Liver (tissue), 9 donors: Measurements from ENCODE around the gene IP6K1. TPM values are rescaled to one million over a fixed set of nuclear protein-coding genes. Genes with fewer than 3 reads are reported as not detected.

Experiments used
- DNase-seq: peaks from one replicate; pipeline ENCODE4 v3.0.0-alpha.2; 2017; ENCODE audit warnings: low spot score
- H3K27ac ChIP-seq, 2 donors: one replicate each; pipeline ENCODE4 v1.7.0; 2013; ENCODE audit warnings: inconsistent platforms in 2 of 2, low read length in 2 of 2, control low read depth in 1 of 2, low read depth in 1 of 2, mild to moderate bottlenecking in 1 of 2
- H3K27me3 ChIP-seq, 4 donors: one replicate each; pipeline versions ENCODE4 v1.6.1 to v1.7.0; 2013; ENCODE audit warnings: low read length in 3 of 4, inconsistent platforms in 1 of 4, mild to moderate bottlenecking in 1 of 4, moderate library complexity in 1 of 4; ENCODE audit not compliant: control insufficient read depth in 4 of 4, insufficient read depth in 4 of 4
- H3K36me3 ChIP-seq, 4 donors: one replicate each; pipeline versions ENCODE4 v1.6.1 to v1.7.0; 2013; ENCODE audit warnings: low read length in 3 of 4, mild to moderate bottlenecking in 3 of 4, low read depth in 1 of 4, moderate library complexity in 1 of 4; ENCODE audit not compliant: control insufficient read depth in 4 of 4, insufficient read depth in 3 of 4
- H3K4me1 ChIP-seq, 4 donors: one replicate each; pipeline versions ENCODE4 v1.6.1 to v1.7.0; 2013; ENCODE audit warnings: low read length in 3 of 4, mild to moderate bottlenecking in 3 of 4, moderate library complexity in 1 of 4; ENCODE audit not compliant: control insufficient read depth in 4 of 4, insufficient read depth in 4 of 4
- H3K4me3 ChIP-seq, 3 donors: one replicate each; pipeline versions ENCODE4 v1.6.1 to v1.7.0; 2013; ENCODE audit warnings: low read length in 3 of 3, control low read depth in 1 of 3, low read depth in 1 of 3, mild to moderate bottlenecking in 1 of 3
- H3K9ac ChIP-seq, 2 donors: one replicate each; pipeline ENCODE4 v1.7.0; 2013; ENCODE audit warnings: low read length in 2 of 2, mild to moderate bottlenecking in 2 of 2, moderate library complexity in 2 of 2, control low read depth in 1 of 2, low read depth in 1 of 2
- H3K9me3 ChIP-seq, 4 donors: one replicate each; pipeline versions ENCODE4 v1.6.1 to v1.7.0; 2013; ENCODE audit warnings: low read length in 3 of 4; ENCODE audit not compliant: control insufficient read depth in 4 of 4
- EGR1 ChIP-seq, 2 donors: IDR thresholded peaks; 2 replicates each; pipeline ENCODE4 v1.6.1; 2016 to 2018; ENCODE audit warnings: antibody characterized with exemption in 2 of 2, low read depth in 2 of 2
- FOXA1 ChIP-seq: IDR thresholded peaks from 2 replicates; pipeline ENCODE4 v1.6.1; 2016; ENCODE audit warnings: antibody characterized with exemption
- FOXA2 ChIP-seq: IDR thresholded peaks from 2 replicates; pipeline ENCODE4 v1.6.1; 2016; ENCODE audit warnings: antibody characterized with exemption
- GABPA ChIP-seq, 2 donors: IDR thresholded peaks in 1 of 2; conservative IDR thresholded peaks in 1 of 2; 2 replicates each; pipeline ENCODE4 v1.6.1; 2016; ENCODE audit warnings: antibody characterized with exemption in 2 of 2, mild to moderate bottlenecking in 1 of 2, moderate library complexity in 1 of 2
- HNF4A ChIP-seq, 2 donors: conservative IDR thresholded peaks; 2 replicates each; pipeline ENCODE4 v1.6.1; 2016; ENCODE audit warnings: antibody characterized with exemption in 2 of 2, mild to moderate bottlenecking in 2 of 2
- HNF4G ChIP-seq: IDR thresholded peaks from 2 replicates; pipeline ENCODE4 v1.6.1; 2016; ENCODE audit warnings: antibody characterized with exemption
- JUND ChIP-seq, 2 donors: IDR thresholded peaks; 2 replicates each; pipeline ENCODE4 v1.6.1; 2016; ENCODE audit warnings: antibody characterized with exemption in 2 of 2
- NR2F2 ChIP-seq: IDR thresholded peaks from 2 replicates; pipeline ENCODE4 v1.6.1; 2016; ENCODE audit warnings: antibody characterized with exemption
- RAD21 ChIP-seq, 2 donors: IDR thresholded peaks; 2 replicates each; pipeline ENCODE4 v1.6.1; 2016; ENCODE audit warnings: antibody characterized with exemption in 2 of 2, mild to moderate bottlenecking in 2 of 2
- RXRA ChIP-seq, 2 donors: IDR thresholded peaks; 2 replicates each; pipeline ENCODE4 v1.6.1; 2017 to 2018; ENCODE audit warnings: antibody characterized with exemption in 2 of 2, mild to moderate bottlenecking in 1 of 2
- TAF1 ChIP-seq: conservative IDR thresholded peaks from 2 replicates; pipeline ENCODE4 v1.6.1; 2016; ENCODE audit warnings: antibody characterized with exemption, mild to moderate bottlenecking
- YY1 ChIP-seq: IDR thresholded peaks from 2 replicates; pipeline ENCODE4 v1.6.1; 2016; ENCODE audit warnings: antibody characterized with exemption, mild to moderate bottlenecking
- WGBS: extraction: QIAGEN DNeasy Blood & Tissue Kit; methylation state at CpG from one replicate; pipeline ENCODE4 v1.1.7; 2013; 5-methylcytosine and 5-hydroxymethylcytosine counted together
- polyA plus RNA-seq, 2 donors: library from polyadenylated mRNA; stranded (reverse) in 1 of 2; unstranded in 1 of 2; fragments of 200-250 nt in 1 of 2; fragments of >200 nt in 1 of 2; fragmentation: Nextera tagmentation in 1 of 2; extraction: Ambion mirVana in 1 of 2; gene quantifications; one replicate each; pipeline versions ENCODE4 v1.2.1 to v1.2.3, GENCODE V29; 2013 to 2015
- total RNA-seq, 2 donors: library from RNA; depleted of rRNA; stranded (reverse); fragments of >200 nt; gene quantifications; one replicate each; pipeline ENCODE4 v1.2.3, GENCODE V29; 2014
- TF ChIP-seq, protein P1 (sequence below): IDR thresholded peaks from 2 replicates; pipeline ENCODE4 v1.6.1; 2016; ENCODE audit warnings: antibody characterized with exemption
- TF ChIP-seq, protein P2 (sequence below): IDR thresholded peaks from 2 replicates; pipeline ENCODE4 v1.6.1; 2016; ENCODE audit warnings: antibody characterized with exemption, mild to moderate bottlenecking
- TF ChIP-seq, protein P3 (sequence below): IDR thresholded peaks from 2 replicates; pipeline ENCODE4 v1.6.1; 2016; ENCODE audit warnings: antibody characterized with exemption
- TF ChIP-seq, protein P4 (sequence below): fragments of 150-350 bp; IDR thresholded peaks from 2 replicates; pipeline ENCODE4 v1.5.1; 2017; ENCODE audit warnings: improper control_type of control experiment, low read depth, low read length; ENCODE audit not compliant: missing input control
- TF ChIP-seq, protein P5 (sequence below): IDR thresholded peaks from 2 replicates; pipeline ENCODE4 v1.6.1; 2016; ENCODE audit warnings: antibody characterized with exemption
- donor health status: healthy.
- donor health status: healthy.
- donor health status: healthy.
- donor health status: healthy.
- donor health status: healthy.

Gene IP6K1
- total and polyA plus RNA-seq, 4 donors = 6.6 to 32.3 (median 18.1) TPM

DNA sequence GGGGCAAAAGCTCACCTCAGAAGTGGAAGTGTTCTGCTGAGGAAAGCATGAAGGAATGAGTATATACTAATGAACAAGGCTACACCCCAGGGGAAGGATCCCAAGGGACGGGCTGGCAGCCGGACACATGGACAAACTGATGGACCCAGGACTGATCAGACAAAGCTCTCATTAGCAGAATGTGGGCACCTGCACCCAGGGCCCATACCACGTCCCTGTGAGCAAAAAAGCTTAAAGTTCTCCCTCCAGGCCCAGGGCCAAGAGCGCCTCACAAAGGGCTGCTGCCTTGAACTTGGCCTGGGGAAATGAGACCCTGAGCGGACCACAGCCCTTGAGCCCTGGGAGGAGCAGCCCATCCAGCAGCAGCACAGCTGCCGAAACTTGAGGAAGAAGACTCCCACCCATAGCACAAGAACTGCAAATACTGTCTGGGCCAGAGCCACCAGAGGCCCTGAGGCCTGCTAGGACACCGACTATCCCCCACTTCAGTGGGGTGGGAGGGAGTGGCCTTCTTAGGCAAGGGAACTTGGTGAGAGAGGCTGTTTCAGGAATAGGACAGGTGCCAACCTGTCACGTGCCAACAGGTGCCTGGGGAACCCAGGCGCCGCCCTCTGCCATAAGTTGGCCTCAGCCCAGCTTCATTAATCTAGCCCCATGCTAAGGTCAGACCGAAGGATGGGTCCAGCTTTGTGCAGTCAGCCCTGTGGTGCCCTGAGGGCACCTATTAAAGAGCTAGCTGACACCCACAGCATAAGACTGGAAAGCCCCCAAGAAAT, 60.2 kb downstream of the IP6K1 start:
- peaks cover 6 to 41% (median 32%) of the 10 kb centered on the region in 4 donors for H3K4me1 ChIP-seq
- H3K9me3 ChIP-seq = no peaks in the 10 kb centered on the region
- H3K27me3 ChIP-seq = no peaks in the 10 kb centered on the region
- no peak overlapping the region for H3K4me3 ChIP-seq
- H3K9ac ChIP-seq = no peak overlapping the region
- no peak for DNase-seq
- no peak overlapping the region for H3K27ac ChIP-seq
- H3K36me3 ChIP-seq = peaks cover 6 to 25% (median 10%) of the 10 kb centered on the region in 4 donors
- TF ChIP-seq HNF4A (conservative IDR thresholded peaks at IDR 0.05) (no peak), RAD21 (IDR thresholded peaks at IDR 0.05) (no peak), FOXA1 (no peak), GABPA (IDR thresholded peaks at IDR 0.05 in 1 of 2, conservative IDR thresholded peaks at IDR 0.05 in 1 of 2) (no peak), FOXA2 (no peak), YY1 (no peak), HNF4G (no peak), TAF1 (no peak), JUND (IDR thresholded peaks at IDR 0.05) (no peak), NR2F2 (no peak), RXRA (IDR thresholded peaks at IDR 0.05) (no peak), EGR1 (IDR thresholded peaks at IDR 0.05; ENCODE audit: low read depth in 2 of 2) (no peak)
- TF ChIP-seq, protein P1, sequence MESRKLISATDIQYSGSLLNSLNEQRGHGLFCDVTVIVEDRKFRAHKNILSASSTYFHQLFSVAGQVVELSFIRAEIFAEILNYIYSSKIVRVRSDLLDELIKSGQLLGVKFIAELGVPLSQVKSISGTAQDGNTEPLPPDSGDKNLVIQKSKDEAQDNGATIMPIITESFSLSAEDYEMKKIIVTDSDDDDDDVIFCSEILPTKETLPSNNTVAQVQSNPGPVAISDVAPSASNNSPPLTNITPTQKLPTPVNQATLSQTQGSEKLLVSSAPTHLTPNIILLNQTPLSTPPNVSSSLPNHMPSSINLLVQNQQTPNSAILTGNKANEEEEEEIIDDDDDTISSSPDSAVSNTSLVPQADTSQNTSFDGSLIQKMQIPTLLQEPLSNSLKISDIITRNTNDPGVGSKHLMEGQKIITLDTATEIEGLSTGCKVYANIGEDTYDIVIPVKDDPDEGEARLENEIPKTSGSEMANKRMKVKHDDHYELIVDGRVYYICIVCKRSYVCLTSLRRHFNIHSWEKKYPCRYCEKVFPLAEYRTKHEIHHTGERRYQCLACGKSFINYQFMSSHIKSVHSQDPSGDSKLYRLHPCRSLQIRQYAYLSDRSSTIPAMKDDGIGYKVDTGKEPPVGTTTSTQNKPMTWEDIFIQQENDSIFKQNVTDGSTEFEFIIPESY = no peak
- TF ChIP-seq, protein P2, sequence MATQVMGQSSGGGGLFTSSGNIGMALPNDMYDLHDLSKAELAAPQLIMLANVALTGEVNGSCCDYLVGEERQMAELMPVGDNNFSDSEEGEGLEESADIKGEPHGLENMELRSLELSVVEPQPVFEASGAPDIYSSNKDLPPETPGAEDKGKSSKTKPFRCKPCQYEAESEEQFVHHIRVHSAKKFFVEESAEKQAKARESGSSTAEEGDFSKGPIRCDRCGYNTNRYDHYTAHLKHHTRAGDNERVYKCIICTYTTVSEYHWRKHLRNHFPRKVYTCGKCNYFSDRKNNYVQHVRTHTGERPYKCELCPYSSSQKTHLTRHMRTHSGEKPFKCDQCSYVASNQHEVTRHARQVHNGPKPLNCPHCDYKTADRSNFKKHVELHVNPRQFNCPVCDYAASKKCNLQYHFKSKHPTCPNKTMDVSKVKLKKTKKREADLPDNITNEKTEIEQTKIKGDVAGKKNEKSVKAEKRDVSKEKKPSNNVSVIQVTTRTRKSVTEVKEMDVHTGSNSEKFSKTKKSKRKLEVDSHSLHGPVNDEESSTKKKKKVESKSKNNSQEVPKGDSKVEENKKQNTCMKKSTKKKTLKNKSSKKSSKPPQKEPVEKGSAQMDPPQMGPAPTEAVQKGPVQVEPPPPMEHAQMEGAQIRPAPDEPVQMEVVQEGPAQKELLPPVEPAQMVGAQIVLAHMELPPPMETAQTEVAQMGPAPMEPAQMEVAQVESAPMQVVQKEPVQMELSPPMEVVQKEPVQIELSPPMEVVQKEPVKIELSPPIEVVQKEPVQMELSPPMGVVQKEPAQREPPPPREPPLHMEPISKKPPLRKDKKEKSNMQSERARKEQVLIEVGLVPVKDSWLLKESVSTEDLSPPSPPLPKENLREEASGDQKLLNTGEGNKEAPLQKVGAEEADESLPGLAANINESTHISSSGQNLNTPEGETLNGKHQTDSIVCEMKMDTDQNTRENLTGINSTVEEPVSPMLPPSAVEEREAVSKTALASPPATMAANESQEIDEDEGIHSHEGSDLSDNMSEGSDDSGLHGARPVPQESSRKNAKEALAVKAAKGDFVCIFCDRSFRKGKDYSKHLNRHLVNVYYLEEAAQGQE = no peak
- TF ChIP-seq, protein P3, sequence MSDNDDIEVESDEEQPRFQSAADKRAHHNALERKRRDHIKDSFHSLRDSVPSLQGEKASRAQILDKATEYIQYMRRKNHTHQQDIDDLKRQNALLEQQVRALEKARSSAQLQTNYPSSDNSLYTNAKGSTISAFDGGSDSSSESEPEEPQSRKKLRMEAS = no peak
- TF ChIP-seq, protein P4, sequence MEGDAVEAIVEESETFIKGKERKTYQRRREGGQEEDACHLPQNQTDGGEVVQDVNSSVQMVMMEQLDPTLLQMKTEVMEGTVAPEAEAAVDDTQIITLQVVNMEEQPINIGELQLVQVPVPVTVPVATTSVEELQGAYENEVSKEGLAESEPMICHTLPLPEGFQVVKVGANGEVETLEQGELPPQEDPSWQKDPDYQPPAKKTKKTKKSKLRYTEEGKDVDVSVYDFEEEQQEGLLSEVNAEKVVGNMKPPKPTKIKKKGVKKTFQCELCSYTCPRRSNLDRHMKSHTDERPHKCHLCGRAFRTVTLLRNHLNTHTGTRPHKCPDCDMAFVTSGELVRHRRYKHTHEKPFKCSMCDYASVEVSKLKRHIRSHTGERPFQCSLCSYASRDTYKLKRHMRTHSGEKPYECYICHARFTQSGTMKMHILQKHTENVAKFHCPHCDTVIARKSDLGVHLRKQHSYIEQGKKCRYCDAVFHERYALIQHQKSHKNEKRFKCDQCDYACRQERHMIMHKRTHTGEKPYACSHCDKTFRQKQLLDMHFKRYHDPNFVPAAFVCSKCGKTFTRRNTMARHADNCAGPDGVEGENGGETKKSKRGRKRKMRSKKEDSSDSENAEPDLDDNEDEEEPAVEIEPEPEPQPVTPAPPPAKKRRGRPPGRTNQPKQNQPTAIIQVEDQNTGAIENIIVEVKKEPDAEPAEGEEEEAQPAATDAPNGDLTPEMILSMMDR = no peak
- TF ChIP-seq, protein P5, sequence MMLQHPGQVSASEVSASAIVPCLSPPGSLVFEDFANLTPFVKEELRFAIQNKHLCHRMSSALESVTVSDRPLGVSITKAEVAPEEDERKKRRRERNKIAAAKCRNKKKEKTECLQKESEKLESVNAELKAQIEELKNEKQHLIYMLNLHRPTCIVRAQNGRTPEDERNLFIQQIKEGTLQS = no peak
- 90% methylated on average over 11 of the region's 11 CpGs for WGBS
